Tibial nerve (tissue), 4 donors: ENCODE results near the gene CYP2U1. TPM values are rescaled to one million over a fixed set of nuclear protein-coding genes. Genes with fewer than 3 reads are reported as not detected.

Experiments used
- DNase-seq, 2 donors: peaks; one replicate each; pipeline ENCODE4 v3.0.0-alpha.2; 2019; ENCODE audit warnings: low spot score in 2 of 2
- H3K27ac ChIP-seq, 4 donors: fragments of 200-600 bp; sonication (generic) in 3 of 4; one replicate each; pipeline ENCODE4 v1.5.1; 2017 to 2019; ENCODE audit warnings: mild to moderate bottlenecking in 1 of 4
- H3K27me3 ChIP-seq, 2 donors: fragments of 200-600 bp; sonication (generic) in 1 of 2; one replicate each; pipeline versions ENCODE4 v1.5.1 to v1.6.0; 2017 to 2019
- H3K36me3 ChIP-seq, 3 donors: fragments of 200-600 bp; sonication (generic); one replicate each; pipeline ENCODE4 v1.5.1; 2018 to 2019
- H3K4me1 ChIP-seq, 4 donors: fragments of 200-600 bp; sonication (generic) in 3 of 4; one replicate each; pipeline ENCODE4 v1.5.1; 2017 to 2019
- H3K4me3 ChIP-seq, 4 donors: fragments of 200-600 bp; sonication (generic) in 3 of 4; one replicate each; pipeline ENCODE4 v1.5.1; 2017 to 2019; ENCODE audit warnings: mild to moderate bottlenecking in 1 of 4, moderate library complexity in 1 of 4
- H3K9me3 ChIP-seq, 4 donors: fragments of 200-600 bp; sonication (generic) in 3 of 4; one replicate each; pipeline ENCODE4 v1.5.1; 2017 to 2019
- EP300 ChIP-seq, 2 donors: sonication (generic); formaldehyde crosslinking; IDR thresholded peaks; one replicate each; pipeline ENCODE4 v1.6.1; 2017; ENCODE audit warnings: antibody characterized with exemption in 2 of 2, mild to moderate bottlenecking in 1 of 2
- POLR2A ChIP-seq, 2 donors: fragments of 450-650 bp; IDR thresholded peaks; one replicate each; pipeline ENCODE4 v1.6.1; 2017; ENCODE audit warnings: antibody characterized with exemption in 2 of 2, mild to moderate bottlenecking in 2 of 2, moderate library complexity in 2 of 2
- WGBS, 2 donors: methylation state at CpG; one replicate each; pipeline ENCODE4 v1.1.5; 2018; 5-methylcytosine and 5-hydroxymethylcytosine counted together
- total RNA-seq, 4 donors: library from RNA; depleted of rRNA; stranded (reverse); fragments of >200 nt; gene quantifications; one replicate each; pipeline ENCODE4 v1.1.0, GENCODE V29; 2016
- TF ChIP-seq, protein P1 (sequence below), 5 experiments: fragments of 200-600 bp in 3 of 5; fragments of 450-650 bp in 2 of 5; sonication (generic) in 3 of 5; IDR thresholded peaks; one replicate each; pipeline ENCODE4 v1.5.1; 2016 to 2019; ENCODE audit warnings: antibody characterized with exemption in 5 of 5, mild to moderate bottlenecking in 3 of 5, moderate library complexity in 2 of 5

Gene CYP2U1
- total RNA-seq = 10 to 100 TPM; 24.0 to 50.3 (median 32.9) TPM

DNA sequence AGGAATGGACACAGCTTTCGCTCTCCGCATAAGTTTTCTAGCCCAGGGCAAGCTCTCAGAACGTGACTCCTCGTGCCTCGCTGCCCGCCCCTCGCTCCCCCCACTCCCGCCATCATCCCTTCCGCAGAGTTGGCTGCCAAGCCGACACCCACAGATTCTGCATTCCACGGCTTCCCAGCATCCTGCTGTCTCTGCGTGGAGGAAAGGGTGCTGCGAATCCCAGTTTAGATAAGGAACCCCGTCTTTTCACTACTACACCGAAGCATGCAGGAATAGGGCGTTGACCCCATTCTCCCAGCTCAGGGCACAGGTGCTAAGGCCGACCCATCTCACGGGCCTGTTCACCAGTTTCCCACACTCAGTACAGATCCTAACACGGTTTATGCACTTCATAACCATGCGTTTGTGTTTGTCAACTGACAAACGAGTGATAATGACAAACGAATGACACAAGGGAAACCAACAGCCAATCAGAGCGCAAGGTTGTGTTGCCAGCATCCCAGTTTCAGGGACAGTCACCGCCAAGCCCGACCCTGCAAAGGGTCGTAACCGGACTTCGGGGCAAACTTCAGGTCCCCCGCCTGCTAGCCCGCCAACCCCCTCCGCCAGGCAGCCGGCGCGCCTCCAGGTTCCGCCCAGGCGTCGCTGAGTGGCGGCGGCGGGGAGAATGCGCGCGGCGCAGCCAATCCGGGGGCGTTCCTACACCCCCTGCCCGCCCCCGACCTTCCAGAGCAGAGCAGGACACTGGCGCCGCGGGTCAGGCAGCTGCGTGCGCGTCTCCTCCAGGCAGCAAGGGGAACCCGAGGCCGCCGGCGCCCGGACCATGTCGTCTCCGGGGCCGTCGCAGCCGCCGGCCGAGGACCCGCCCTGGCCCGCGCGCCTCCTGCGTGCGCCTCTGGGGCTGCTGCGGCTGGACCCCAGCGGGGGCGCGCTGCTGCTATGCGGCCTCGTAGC is at the start of gene CYP2U1:
CYP2U1 (plus strand) TSS at position 729 of the 954 bp plus-strand sequence; CDS start at position 824, 95 bp downstream.
- Histone ChIP-seq H3K36me3 (peaks cover 0 to 12% (median 0%) of the 10 kb centered on the region in 3 donors), H3K4me1 (peaks cover 0 to 24% (median 0%) of the 10 kb centered on the region in 4 donors), H3K9me3 (no peaks in the 10 kb centered on the region), H3K27me3 (no peaks in the 10 kb centered on the region), H3K4me3 (peak within 1 kb of the TSS; percentile 67 to 88 (median 80)), H3K27ac (peak within 1 kb of the TSS; percentile 58 to 92 (median 87))
- TF ChIP-seq EP300 (IDR thresholded peaks at IDR 0.05) (peak in 1 of 2 donors; percentile 73), POLR2A (IDR thresholded peaks at IDR 0.05) (peak; percentile 7 to 72)
- TF ChIP-seq, protein P1, sequence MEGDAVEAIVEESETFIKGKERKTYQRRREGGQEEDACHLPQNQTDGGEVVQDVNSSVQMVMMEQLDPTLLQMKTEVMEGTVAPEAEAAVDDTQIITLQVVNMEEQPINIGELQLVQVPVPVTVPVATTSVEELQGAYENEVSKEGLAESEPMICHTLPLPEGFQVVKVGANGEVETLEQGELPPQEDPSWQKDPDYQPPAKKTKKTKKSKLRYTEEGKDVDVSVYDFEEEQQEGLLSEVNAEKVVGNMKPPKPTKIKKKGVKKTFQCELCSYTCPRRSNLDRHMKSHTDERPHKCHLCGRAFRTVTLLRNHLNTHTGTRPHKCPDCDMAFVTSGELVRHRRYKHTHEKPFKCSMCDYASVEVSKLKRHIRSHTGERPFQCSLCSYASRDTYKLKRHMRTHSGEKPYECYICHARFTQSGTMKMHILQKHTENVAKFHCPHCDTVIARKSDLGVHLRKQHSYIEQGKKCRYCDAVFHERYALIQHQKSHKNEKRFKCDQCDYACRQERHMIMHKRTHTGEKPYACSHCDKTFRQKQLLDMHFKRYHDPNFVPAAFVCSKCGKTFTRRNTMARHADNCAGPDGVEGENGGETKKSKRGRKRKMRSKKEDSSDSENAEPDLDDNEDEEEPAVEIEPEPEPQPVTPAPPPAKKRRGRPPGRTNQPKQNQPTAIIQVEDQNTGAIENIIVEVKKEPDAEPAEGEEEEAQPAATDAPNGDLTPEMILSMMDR (IDR thresholded peaks at IDR 0.05) = peak; percentile 16 to 63 (median 24)
- DNase-seq = peak; percentile 79 to 81
- 2 to 3% methylated on average over 27 of the region's 78 CpGs for WGBS, 2 donors

DNA sequence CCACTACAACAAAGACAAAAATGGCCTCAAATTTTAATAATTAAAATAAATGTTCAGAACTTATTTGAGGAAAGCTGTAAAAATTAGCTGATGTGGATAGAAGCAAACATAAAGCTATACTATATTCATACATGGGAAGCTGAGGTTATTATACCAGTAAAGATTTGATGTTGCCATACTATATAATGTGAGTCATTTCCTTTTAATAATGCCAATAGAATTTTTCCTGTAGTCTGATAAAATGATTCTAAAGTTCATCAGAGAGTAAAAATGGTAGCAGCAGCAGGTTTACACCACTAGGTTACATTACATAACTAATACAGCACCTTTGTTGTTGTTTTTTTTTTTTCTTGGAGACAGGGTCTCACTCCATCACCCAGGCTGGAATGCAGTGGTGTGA is 45.5 kb upstream of the CYP2U1 start:
- no peak overlapping the region for H3K4me3 ChIP-seq
- H3K4me1 ChIP-seq = no peaks in the 10 kb centered on the region
- TF ChIP-seq, protein P1 (IDR thresholded peaks at IDR 0.05) = no peak
- TF ChIP-seq POLR2A (IDR thresholded peaks at IDR 0.05) (no peak), EP300 (IDR thresholded peaks at IDR 0.05) (no peak)
- H3K27ac ChIP-seq = no peak overlapping the region
- DNase-seq = no peak
- H3K27me3 ChIP-seq = no peaks in the 10 kb centered on the region
- H3K36me3 ChIP-seq = no peaks in the 10 kb centered on the region
- H3K9me3 ChIP-seq = no peaks in the 10 kb centered on the region

DNA sequence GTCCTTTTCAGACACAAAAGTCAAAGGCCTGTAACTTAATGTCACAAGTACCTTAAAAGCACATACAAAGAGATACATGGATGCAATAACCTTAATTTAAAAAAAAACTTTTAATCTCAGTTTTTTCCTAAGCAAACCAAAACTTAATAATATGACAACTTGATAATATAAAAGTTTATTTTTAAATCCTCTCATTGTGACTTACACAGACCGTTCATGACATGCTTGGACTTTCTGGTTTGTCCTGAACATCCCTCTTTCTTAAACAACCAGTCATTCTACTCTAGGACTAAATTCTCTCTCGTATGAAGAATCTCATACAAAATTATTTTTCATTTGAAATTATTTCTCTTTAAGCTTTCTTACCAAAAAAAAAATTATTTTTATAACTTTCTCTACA is 43.1 kb upstream of the CYP2U1 start:
- Histone ChIP-seq H3K4me1 (peaks cover 0 to under 1% (median 0%) of the 10 kb centered on the region in 4 donors), H3K27ac (no peak overlapping the region), H3K36me3 (no peaks in the 10 kb centered on the region), H3K9me3 (no peaks in the 10 kb centered on the region), H3K27me3 (no peaks in the 10 kb centered on the region), H3K4me3 (no peak overlapping the region)
- TF ChIP-seq EP300 (IDR thresholded peaks at IDR 0.05) (no peak), POLR2A (IDR thresholded peaks at IDR 0.05) (no peak)
- TF ChIP-seq, protein P1 (IDR thresholded peaks at IDR 0.05) = no peak
- no peak for DNase-seq
- WGBS, 2 donors = 60 to 71% methylated on average over 2 of the region's 2 CpGs

DNA sequence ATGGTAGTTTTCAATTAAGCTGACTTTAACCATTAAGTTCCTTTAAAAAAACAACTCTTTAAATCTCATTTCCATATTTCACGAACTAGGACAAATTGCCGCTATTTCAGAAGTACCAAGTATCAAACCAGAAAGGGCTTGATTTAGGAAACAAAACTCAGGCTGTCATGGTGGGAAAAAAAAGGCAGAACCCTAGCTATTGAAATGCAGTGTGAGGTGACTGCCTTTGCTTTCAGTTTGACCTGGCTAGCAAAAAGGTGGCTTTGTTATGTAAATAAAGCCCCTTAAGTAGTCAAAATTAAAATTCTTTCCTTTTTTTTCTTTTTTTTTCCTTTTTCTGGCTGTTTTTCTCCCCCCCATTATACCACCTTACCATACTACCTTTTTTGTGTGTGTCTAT is 40.6 kb upstream of the CYP2U1 start:
- DNase-seq = no peak
- no peaks in the 10 kb centered on the region for H3K36me3 ChIP-seq
- no peaks in the 10 kb centered on the region for H3K27me3 ChIP-seq
- H3K27ac ChIP-seq = no peak overlapping the region
- no peak for TF ChIP-seq EP300 (IDR thresholded peaks at IDR 0.05)
- TF ChIP-seq, protein P1 (IDR thresholded peaks at IDR 0.05) = no peak
- TF ChIP-seq POLR2A (IDR thresholded peaks at IDR 0.05) = no peak
- H3K9me3 ChIP-seq = no peaks in the 10 kb centered on the region
- H3K4me3 ChIP-seq = no peak overlapping the region
- H3K4me1 ChIP-seq = peaks cover 0 to 7% (median 0%) of the 10 kb centered on the region in 4 donors
- 91 to 92% methylated on average over 2 of the region's 2 CpGs for WGBS, 2 donors

DNA sequence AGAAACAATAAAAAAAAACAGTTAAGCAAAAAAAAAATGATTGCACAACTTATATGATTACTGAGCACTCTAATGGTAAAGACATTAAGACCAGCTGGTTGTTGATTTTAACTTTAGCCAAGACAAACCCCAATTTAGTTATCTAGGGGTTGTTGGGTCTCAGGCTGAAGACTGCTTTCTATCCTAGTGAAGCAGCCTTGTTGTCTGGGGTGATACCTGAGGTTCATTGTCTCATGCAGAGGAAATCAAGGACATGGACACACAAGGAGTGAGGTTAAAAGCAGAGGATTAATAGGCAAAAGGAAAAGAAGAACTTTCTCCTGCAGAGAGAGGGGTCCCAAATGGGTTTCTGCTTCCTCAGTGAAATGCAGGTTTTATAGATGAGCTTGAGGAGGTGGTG is 40.0 kb upstream of the CYP2U1 start:
- Histone ChIP-seq H3K27ac (no peak overlapping the region), H3K36me3 (no peaks in the 10 kb centered on the region), H3K4me3 (no peak overlapping the region), H3K27me3 (no peaks in the 10 kb centered on the region), H3K4me1 (peaks cover 0 to 12% (median 2%) of the 10 kb centered on the region in 4 donors), H3K9me3 (no peaks in the 10 kb centered on the region)
- TF ChIP-seq, protein P1 (IDR thresholded peaks at IDR 0.05) = no peak
- no peak for TF ChIP-seq EP300 (IDR thresholded peaks at IDR 0.05)
- TF ChIP-seq POLR2A (IDR thresholded peaks at IDR 0.05) = no peak
- no peak for DNase-seq
